ENCODE data around the gene SORCS3. TPM values are rescaled to one million over a fixed set of nuclear protein-coding genes. Genes with fewer than 3 reads are reported as not detected.

Gene SORCS3
- polyA plus RNA-seq, 1 donor (not counting 4 experiments of a cell fraction or from before 2014, with no cell fraction given): not detected

DNA sequence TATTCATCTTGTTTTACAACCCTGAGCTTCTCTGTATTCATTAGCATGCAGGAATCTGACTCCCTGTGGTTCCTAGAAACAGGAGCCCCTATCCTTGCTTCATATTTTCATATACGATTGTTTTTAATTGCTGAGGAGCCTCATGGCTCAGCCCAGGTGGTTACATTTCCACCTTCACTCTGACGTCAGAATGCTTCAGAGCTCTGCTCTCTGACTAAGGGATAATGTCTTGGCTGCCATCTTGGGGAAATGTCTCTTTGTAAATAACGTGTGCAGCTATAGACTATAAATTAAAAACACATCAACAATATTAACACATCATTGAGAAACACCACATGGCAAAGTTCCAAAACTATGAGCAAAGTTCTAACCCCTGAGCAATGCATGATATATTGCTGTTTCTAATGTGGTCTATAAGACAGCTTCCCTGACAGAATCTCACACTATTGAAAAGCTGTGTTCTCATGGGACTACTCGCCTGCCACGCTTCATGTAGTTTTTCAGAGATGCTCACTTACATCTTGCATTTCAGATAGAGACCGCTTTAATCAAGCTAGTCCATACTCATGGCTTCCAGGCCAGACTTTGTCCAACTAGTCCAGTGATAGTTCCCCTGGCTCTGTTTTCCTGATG lies 227.0 kb downstream of the SORCS3 start:
- Histone ChIP-seq H3K9ac (ENCODE audit: control insufficient read depth, extremely low read depth, insufficient read depth, low read length) (no peak overlapping the region), H3K4me3 (ENCODE audit: control insufficient read depth in 2 of 3, extremely low read depth in 1 of 3, insufficient read depth in 2 of 3, low read depth in 1 of 3, low read length in 3 of 3) (no peak overlapping the region), H3K36me3 (ENCODE audit: control insufficient read depth in 2 of 2, extremely low read depth in 1 of 2, insufficient read depth in 2 of 2, low read length in 2 of 2) (no peaks in the 10 kb centered on the region), H3K79me2 (ENCODE audit: control insufficient read depth, insufficient read depth, low read length) (no peaks in the 10 kb centered on the region), H3K4me1 (ENCODE audit: control insufficient read depth, extremely low read depth, insufficient read depth, low read length) (no peaks in the 10 kb centered on the region), H3K27ac (ENCODE audit: control insufficient read depth, insufficient read depth, low read length) (no peak overlapping the region), H3K9me1 (ENCODE audit: control insufficient read depth, extremely low read depth, insufficient read depth, low read length) (no peaks in the 10 kb centered on the region), H4K20me1 (ENCODE audit: control insufficient read depth, extremely low read depth, insufficient read depth, low read length) (no peaks in the 10 kb centered on the region), H3K9me3 (ENCODE audit: control insufficient read depth, low read depth, low read length) (no peaks in the 10 kb centered on the region), H3K27me3 (ENCODE audit: control insufficient read depth, extremely low read depth, insufficient read depth, low read length) (no peaks in the 10 kb centered on the region), H2AFZ (ENCODE audit: control insufficient read depth, low read length) (no peak overlapping the region), H3K4me2 (ENCODE audit: control insufficient read depth, extremely low read depth, insufficient read depth, low read depth, low read length) (no peak overlapping the region)
- dilution Hi-C loops (cut with MboI; ENCODE audit: extremely low pct_ligation_motif_present, low sequenced_read_pairs): no loop called here
- TF ChIP-seq EZH2 (IDR thresholded peaks at IDR 0.05; ENCODE audit: low read length): no peak
- TF ChIP-seq, protein P1, sequence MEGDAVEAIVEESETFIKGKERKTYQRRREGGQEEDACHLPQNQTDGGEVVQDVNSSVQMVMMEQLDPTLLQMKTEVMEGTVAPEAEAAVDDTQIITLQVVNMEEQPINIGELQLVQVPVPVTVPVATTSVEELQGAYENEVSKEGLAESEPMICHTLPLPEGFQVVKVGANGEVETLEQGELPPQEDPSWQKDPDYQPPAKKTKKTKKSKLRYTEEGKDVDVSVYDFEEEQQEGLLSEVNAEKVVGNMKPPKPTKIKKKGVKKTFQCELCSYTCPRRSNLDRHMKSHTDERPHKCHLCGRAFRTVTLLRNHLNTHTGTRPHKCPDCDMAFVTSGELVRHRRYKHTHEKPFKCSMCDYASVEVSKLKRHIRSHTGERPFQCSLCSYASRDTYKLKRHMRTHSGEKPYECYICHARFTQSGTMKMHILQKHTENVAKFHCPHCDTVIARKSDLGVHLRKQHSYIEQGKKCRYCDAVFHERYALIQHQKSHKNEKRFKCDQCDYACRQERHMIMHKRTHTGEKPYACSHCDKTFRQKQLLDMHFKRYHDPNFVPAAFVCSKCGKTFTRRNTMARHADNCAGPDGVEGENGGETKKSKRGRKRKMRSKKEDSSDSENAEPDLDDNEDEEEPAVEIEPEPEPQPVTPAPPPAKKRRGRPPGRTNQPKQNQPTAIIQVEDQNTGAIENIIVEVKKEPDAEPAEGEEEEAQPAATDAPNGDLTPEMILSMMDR (optimal IDR thresholded peaks at IDR 0.05 in 1 of 3, IDR thresholded peaks at IDR 0.05 in 1 of 3, conservative IDR thresholded peaks at IDR 0.05 in 1 of 3; ENCODE audit: extremely low read depth in 1 of 3, insufficient read depth in 2 of 3, low read length in 3 of 3): no peak
- DNase-seq (ENCODE audit: low read depth, low spot score): no peak
- FAIRE-seq: no peak

DNA sequence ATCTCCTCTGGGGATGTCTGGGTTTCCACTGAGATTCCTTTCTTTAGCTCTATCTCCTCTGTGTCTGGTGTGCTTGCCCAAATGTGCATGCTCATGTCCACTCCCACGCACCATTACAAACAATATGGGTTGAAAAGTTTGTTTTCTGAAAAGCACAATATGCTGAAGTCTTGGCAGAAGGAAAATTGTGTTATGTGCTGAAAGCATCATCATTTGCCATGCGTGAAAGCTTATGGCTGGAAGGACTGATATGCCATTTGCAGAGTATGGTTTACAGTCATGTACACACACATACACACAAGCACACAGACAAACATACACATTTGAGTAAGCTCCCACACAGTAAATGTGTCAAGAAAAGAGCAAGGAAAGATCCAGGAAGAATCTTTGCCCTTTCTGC lies 231.6 kb downstream of the SORCS3 start:
- Histone ChIP-seq H3K9ac (ENCODE audit: control insufficient read depth, extremely low read depth, insufficient read depth, low read length) (no peak overlapping the region), H3K9me3 (ENCODE audit: control insufficient read depth, low read depth, low read length) (no peaks in the 10 kb centered on the region), H3K27ac (ENCODE audit: control insufficient read depth, insufficient read depth, low read length) (no peak overlapping the region), H3K36me3 (ENCODE audit: control insufficient read depth in 2 of 2, extremely low read depth in 1 of 2, insufficient read depth in 2 of 2, low read length in 2 of 2) (no peaks in the 10 kb centered on the region), H3K4me1 (ENCODE audit: control insufficient read depth, extremely low read depth, insufficient read depth, low read length) (no peaks in the 10 kb centered on the region), H3K79me2 (ENCODE audit: control insufficient read depth, insufficient read depth, low read length) (no peaks in the 10 kb centered on the region), H3K27me3 (ENCODE audit: control insufficient read depth, extremely low read depth, insufficient read depth, low read length) (no peaks in the 10 kb centered on the region), H4K20me1 (ENCODE audit: control insufficient read depth, extremely low read depth, insufficient read depth, low read length) (no peaks in the 10 kb centered on the region), H3K4me2 (ENCODE audit: control insufficient read depth, extremely low read depth, insufficient read depth, low read depth, low read length) (no peak overlapping the region), H3K4me3 (ENCODE audit: control insufficient read depth in 2 of 3, extremely low read depth in 1 of 3, insufficient read depth in 2 of 3, low read depth in 1 of 3, low read length in 3 of 3) (no peak overlapping the region), H3K9me1 (ENCODE audit: control insufficient read depth, extremely low read depth, insufficient read depth, low read length) (no peaks in the 10 kb centered on the region), H2AFZ (ENCODE audit: control insufficient read depth, low read length) (no peak overlapping the region)
- TF ChIP-seq, protein P1 (optimal IDR thresholded peaks at IDR 0.05 in 1 of 3, IDR thresholded peaks at IDR 0.05 in 1 of 3, conservative IDR thresholded peaks at IDR 0.05 in 1 of 3; ENCODE audit: extremely low read depth in 1 of 3, insufficient read depth in 2 of 3, low read length in 3 of 3): no peak
- no peak for TF ChIP-seq EZH2 (IDR thresholded peaks at IDR 0.05; ENCODE audit: low read length)
- dilution Hi-C loops (cut with MboI; ENCODE audit: extremely low pct_ligation_motif_present, low sequenced_read_pairs): no loop called here
- no peak for FAIRE-seq
- no peak for DNase-seq (ENCODE audit: low read depth, low spot score)
